NCI-H1092 (cell line): Measurements from ENCODE around the gene AK6.
"Not testable (repeated sequence)": the region's sequence is repeated elsewhere in the genome, so short reads cannot be mapped to it uniquely, and the experiment has no call there.

ENCODE experiments used
- DNase-seq: peaks from one replicate; lab custom pipeline; 2025; lab: John Stamatoyannopoulos, UW

Gene AK6

GRCh38 chr5:69335341-69335935 is 33.9 kb downstream of the AK6 start:
- no peak for DNase-seq

DNA sequence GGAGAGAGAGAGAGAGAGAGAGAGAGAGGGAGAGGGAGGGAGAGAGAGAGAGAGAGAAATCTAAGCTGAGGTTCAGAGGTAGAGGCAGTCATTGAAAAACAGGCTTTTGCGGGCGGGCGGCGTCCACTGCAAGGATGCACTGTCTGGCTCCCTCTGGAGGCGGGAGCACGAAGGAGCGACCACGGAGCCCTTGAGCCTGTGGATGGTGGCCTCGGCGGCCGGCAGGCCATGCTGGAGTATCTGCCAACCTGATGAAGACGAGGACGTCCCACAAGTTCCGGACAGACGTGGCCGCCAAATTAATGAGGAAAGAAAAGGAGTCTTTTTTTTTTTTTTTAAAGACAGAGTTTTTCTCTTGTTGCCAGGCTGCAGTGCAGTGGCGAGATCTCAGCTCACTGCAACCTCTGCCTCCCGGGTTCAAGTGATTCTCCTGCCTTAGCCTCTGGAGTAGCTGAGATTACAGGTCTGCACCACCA is 34.5 kb downstream of the AK6 start:
- peak; percentile 55 for DNase-seq

- DNase-seq: not testable (repeated sequence)
These were observed 35.5 kb downstream of the AK6 start for GRCh38 chr5:69333668-69334315.

DNA sequence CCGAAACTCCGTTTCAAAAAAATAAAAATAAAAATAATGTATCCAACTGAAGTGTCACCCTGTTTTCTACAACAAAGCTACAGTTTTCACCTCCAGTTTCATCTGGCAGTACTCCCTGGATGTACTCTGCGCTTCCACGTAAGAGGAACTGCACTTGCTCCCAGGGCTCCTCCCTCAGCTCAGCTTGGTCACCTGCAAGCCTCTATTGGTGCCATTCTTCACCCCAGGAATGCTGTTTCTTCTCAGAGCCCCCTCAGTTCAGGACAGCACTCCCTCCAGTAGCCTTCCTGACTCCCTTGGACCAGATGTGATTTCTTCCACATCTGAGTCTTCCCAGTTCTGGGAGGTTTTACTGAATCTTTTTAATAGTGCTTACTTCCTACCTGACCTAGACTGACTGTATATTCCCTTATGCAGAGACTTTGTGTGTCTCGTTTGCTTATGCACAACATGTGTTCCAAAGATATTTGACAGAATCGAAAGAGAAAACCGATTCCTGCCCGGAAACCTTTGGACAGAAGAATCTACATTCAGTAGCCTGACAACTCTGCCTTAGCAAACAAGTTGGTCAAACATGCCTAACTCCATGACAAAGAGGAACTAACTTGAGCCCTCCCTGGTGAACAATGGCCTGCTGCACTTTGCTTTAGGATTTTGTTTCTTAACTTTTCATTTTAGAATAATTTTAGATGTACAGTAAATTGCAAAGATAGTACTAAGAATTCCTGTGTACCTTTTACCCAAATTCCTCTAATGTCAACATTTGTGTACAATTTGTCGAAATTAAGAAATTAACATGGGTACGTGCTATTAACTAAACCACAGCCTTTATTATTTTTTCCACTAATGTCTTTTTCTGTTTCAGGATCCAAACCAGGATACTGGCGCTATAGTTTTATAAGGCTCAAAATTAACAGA is 37.5 kb downstream of the AK6 start:
- DNase-seq: no peak

GRCh38 chr5:69329905-69330489 is 39.3 kb downstream of the AK6 start:
- DNase-seq: no peak

DNA sequence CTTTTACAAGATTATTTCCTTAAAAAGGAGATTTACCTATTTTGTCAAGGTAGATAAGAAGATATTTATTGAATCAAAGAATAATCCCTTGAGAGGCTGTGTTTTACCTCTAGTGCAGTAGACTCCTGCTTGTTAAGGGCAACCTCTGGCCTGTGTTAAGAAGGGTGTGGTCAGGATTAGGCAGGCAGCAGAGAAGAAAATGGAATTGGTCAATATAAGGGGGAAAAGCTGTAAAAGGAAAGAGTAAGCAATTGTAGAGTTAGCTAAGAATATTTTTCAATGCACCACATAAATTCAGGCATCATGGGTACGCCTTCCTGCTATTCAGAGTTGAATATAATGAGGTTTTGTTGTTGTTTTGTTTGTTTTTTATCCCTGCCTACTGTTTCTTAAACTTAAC is 43.0 kb downstream of the AK6 start:
- DNase-seq: no peak

- no peak for DNase-seq
These were observed 51.9 kb downstream of the AK6 start for GRCh38 chr5:69317391-69317790.

DNA sequence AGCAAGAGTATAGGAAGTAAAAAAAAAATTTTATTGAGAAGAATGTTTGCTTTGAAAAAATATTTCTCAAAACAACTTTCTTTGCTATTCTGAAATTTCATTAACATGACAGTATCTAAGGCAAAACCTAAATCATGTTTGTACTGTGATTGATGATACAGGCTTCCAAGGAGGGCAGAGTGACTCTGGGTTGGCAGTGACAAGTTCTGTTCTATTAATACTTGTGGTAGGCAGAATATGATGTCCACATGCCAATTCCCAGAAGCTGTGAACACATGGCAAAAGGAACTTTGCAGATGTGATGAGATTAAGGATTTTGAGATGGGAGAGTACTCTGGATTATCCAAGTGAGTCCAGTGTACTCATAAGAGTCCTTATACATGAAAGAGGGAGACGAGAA is 53.3 kb downstream of the AK6 start:
- no peak for DNase-seq

DNA sequence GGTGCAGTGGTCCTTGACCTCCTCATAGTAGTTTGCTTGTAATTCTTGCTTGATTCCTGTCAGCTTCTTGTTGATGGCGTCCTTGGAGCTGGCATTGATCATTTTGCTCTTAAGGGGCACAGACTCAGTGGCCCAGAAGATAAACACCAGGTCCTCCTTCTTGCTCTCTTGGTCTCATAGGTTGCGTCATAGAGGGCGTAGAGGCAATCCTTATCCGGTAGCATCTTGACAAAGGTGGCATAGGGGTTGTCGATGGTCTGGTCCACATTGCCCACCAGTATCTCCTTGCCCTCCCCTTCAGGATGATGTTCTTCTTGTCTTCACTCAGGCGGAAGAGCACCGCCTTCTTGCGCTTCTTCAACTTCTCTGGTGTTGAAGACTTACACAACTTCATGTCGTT is 55.9 kb downstream of the AK6 start:
- DNase-seq: no peak

GRCh38 chr5:69312459-69313160 is 56.7 kb downstream of the AK6 start:
- no peak for DNase-seq

GRCh38 chr5:69309380-69309779 is 59.9 kb downstream of the AK6 start:
- DNase-seq: no peak

DNA sequence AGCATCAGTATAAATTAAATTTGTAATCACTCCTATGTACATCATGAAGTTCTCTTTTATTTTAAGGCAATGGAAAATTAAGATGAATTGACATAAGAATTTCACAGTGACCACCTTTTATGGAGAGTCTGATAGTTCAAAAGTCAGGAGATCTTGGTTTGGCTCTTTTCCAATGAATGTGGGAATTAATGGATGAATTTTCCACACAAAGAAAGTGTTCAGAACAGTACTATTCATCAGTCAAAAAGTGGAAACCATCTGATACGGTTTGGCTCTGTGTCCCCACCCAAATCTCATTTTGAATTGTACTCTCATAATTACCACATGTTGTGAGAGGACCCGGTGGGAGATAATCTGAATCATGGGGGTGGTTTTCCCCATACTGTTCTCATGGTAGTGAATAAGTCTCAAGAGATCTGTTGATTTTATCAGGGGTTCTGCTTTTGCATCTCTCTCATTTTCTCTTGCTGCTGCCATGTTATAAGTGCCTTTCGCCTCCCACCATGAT is 61.2 kb downstream of the AK6 start:
- DNase-seq: no peak

GRCh38 chr5:69305512-69305911 is 63.8 kb downstream of the AK6 start:
- DNase-seq: no peak
